NCI-H345 (cell line): ENCODE data around the gene FSD1.
"Not testable (repeated sequence)": the region's sequence is repeated elsewhere in the genome, so short reads cannot be mapped to it uniquely, and the experiment has no call there.

Experiments used
- DNase-seq: peaks from one replicate; lab custom pipeline; 2025; lab: John Stamatoyannopoulos, UW

FSD1 gene

DNA sequence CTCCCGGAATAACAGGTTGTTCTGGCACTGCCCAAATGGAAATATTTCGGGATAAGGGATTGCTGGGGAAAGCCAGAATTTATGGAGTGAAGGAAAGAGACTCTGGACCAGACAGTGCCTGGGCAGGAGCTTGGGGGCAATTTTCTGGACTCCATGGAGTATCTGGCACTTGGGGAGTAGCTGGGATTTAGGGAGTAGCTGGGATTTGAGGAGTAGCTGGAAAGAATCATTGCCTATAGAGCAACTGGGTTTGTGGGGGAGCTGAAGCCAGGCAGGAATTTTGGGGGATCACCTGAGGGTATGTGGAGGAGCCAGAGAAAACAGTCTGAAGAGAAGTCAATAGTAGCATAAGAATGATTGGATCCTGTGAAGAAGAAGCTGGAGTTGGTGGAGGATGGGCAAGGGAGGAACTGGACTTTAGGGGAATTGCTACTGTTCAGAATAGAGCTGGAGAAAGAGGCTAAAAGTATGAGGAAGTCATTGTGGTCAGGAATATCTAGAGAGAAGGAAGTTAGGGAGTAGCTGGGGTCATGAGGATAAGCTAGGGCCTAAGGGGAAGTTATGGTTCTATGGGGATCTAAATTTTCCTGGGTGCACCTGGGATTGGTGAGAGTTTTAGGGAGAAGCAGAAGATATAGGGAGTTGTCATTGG is 14.8 kb downstream of the FSD1 start:
- no peak for DNase-seq

DNA sequence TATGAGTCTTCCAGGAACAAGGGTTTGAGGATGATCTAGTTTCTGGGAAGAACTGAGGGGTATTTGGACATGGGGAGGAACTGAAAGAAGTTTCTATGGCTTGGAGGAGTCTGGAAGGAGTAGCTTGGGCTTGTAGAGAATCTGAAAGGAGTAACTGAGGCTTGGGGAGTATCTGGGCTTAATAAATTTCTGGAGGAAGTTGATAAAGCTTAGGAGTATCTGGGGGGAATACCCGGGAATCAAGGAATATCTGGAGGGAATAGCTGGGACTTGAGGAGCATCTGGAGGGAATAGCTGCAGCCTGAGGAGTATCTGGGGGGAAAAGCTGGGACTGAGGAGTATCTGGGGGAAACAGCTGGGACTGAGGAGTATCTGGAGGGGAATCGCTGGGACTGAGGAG is 16.0 kb downstream of the FSD1 start:
- DNase-seq: no peak

DNA sequence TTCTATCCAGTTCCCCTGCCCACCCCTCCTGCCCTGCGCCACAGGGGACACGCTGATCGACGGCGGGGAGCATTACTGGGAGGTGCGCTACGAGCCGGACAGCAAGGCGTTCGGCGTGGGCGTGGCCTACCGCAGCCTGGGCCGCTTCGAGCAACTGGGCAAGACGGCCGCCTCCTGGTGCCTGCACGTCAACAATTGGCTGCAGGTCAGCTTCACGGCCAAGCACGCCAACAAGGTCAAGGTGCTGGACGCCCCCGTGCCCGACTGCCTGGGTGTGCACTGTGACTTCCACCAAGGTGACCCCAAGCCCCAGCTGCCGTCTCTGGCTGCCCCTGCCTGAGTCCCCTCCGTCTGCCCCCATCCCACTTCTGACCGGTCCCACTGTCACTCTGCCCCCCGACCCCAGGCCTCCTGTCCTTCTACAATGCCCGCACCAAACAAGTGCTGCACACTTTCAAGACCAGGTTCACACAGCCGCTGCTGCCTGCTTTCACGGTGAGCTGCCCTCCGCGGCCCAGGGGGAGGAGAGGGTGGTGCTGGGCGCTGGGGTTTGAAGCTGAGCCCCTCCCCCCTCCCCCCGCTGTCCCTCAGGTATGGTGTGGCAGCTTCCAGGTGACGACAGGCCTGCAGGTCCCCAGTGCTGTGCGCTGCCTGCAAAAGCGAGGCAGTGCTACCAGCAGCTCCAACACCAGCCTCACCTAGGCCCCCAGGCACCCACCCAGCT is 18.7 kb downstream of the FSD1 start:
- DNase-seq: no peak

DNA sequence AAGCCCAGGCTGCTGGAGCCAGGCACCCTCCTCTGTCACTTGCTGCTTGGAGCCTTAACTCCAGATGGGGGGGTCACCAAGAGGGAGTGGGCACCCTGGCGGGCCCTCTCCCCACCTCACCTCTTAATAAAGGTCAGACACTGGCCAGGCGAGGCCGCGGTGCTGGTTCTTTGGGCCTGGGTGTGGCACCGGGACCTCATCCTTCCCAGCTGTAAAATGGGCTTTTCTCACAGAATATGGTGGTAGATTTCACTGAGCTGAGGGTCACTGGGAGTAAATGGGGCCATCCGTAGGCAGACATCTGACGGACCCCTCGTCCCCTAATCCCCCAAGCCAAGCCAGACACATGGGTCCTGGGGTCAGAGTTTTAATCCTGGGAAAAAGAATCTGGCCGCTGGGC is 19.3 kb downstream of the FSD1 start:
- DNase-seq: no peak

DNA sequence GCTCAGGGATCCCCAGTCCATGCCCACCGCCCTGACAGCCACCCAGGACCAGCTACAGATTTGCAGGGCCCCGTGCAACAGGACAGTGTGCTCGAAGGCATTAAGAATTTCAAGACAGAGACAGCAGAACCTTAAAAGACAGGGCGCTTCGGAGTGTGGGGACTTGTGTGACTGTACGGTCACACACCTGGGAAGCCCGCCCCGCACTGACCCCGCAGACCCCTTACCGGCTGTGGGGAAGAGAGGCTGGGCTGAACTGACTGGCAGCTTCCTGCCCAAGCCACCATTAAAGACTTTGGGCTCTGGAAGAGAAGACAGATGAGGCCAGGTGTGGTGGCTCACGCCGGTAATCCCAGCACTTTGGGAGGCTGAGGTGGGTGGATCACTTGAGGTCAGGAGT is 19.8 kb downstream of the FSD1 start:
- DNase-seq: no peak

DNA sequence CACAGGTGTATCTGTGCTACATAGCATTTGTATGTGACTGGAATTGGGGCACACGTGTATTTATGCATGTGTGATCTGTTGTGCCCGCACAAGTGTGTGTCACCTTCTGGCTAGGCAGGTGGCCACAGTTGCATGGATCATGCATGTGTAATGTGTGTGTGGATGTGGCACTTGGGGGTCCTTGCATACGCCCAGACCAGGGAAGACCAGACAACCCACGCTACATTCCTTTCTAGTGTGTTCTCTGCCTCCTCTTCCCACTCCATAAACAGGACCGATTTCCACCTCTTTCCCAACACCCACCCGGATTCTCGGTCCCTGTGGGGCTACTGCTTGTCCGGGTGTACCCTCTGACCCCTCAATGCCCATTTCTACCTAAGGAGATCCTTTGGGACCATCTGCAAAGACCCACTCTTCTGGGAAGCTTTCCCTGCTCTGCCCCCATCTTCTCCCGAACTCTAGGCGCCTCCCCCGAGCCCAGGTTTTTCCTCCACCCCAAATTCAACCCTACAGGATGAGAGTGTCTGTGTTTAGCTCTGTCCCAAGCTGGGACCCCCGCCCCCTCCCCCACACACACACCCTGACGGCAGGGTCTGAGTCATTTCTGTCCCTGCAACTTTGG is 21.9 kb downstream of the FSD1 start:
- no peak for DNase-seq

DNA sequence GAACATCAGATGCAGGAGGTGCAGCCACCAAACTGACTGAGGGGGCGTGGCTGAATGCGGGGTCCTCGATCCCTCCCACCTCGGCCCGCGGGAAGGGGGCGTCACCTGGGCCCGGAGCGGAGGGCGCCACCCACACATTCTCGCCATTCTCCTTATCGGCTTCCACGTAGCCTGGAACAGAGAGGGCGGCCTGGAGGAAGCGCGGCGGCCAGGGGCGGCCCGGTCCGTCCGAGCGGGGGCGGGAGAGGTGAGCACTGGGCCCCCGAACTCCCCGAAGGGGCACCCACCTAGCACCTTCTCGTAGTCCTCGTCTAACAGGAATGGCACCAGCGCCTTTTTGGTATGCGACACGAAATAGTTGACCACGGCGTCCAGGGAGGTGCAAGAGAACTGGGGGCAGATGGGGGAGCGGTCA is 22.4 kb downstream of the FSD1 start:
- no peak for DNase-seq

DNA sequence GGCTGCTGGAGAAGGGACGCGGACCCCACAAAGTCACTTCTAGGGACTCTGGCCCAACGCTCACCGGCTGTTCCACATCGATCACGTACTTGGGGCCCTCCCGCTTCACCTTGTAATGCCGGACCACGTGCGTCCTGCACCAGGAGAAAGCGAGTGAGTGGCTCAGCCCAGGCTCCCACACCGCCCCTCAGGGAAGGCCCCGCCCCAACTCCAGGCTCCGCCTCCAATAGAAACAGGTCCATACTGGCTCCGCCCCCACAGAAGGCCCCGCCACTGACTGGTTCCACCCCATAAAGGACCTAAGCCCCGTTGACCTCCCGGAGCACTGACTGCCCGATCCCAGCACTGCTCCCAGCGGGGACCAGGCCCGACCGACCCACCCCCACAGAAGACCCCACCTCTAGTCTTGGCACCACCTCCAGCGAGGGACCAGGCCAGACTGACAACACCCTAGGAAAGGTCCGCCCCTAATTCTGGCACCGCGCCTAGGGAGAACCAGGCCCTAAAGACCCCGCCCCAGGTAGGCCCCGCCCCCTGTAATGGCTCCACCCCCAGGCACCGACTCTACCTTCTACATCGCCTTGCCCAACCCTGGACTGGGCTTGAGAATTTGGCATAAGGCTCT is 23.0 kb downstream of the FSD1 start:
- DNase-seq: peak; percentile 92

DNA sequence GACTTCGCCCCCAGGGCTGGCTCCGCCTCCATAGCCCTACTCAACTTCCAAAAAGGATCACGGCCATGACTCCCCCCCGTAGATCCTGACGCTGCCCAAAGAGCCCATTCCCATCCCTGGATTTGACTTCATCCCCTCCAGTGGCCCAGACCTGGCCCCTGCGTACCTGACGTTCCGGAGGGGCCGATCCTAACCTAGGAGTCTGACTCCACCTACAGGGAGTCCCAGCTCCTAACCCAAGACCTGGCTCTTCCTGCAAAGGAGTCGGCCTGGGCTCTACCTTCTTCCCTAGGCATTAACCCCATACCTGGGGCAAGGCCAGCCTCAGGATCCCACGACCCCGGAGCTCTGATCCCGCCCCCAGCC is 23.5 kb downstream of the FSD1 start:
- DNase-seq: no peak

DNA sequence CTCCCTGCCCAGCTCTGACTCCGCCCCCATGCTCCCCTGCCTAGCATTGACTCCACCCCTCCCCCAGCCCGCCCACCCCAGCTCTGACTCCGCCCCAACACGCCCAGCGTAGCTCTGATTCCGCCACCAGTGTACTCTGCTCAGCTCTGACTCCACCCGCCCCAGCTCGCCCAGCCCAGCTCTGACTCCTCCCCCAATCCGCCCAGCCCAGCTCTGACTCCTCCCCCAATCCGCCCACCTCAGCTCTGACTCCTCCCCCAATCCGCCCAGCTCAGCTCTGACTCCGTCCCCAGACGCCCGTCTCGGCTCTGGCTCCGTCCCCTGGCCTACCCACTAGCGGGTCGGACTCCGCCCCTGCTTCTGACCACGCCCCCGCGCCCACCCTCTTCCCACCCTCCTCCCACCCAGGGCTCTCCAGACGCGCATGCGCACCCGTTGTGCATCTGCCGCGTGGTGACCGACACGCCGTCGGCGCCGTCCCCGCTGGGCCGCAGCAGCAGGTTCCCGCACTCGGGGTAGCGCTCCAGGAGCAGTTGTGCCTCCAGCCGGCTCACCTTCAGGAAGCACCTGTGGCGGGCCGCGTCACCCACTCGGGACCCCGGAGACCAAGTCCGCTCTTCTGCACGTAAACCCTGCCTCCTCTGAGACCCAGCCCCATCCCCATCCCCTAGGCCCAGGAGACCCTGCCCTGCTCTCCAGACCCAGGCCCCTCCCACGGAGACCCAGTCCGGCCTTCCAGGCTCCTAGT is 24.0 kb downstream of the FSD1 start:
- peak; percentile 97 for DNase-seq

DNA sequence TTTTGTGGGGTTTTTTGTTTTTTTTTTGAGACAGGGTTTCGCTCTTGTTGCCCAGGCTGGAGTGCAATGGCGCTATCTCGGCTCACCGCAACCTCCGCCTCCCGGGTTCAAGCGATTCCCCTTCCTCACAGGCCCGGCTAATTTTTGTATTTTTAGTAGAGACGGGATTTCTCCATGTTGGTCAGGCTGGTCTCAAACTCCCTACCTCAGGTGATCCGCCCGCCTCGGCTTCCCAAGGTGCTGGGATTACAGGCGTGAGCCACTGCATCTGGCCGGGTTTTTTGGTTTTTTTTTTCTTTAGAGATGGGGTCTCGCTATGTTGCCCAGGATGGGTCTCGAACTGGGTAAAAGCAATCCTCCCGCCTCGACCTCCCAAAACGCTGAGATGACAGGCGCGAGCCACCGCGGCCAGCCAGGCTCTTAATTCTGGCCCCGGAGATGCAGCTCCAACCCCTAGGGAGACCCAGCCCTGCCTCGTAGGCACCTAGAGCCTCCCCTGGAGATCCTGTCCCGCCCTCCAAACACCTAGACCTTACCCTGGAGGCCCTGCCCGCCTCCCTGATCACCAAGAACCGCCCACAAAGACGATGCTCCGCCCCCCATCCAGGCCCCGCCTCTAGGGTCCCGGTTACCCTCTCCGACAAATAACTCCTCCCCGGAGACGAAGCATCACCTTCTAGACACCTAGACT is 24.7 kb downstream of the FSD1 start:
- not testable (repeated sequence) for DNase-seq

DNA sequence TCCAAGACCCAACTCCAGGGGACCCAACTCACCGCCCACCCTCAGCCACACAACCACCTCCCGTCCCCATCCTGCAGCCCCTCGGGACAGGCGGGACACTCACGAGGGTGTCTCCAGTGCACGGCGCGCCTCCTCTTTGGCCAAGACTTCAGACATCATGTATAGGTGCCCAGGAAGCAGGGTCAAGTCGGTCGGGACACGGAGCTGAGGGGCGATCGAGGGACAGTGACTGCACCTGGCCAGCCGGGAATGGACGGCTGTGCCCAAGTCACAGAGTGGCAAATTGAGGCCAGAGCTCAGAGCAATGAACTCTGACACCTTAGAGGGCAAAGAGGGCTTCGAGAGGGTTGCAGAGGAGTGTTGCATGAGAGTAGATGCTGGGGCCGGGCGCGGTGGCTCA is 25.5 kb downstream of the FSD1 start:
- DNase-seq: no peak

DNA sequence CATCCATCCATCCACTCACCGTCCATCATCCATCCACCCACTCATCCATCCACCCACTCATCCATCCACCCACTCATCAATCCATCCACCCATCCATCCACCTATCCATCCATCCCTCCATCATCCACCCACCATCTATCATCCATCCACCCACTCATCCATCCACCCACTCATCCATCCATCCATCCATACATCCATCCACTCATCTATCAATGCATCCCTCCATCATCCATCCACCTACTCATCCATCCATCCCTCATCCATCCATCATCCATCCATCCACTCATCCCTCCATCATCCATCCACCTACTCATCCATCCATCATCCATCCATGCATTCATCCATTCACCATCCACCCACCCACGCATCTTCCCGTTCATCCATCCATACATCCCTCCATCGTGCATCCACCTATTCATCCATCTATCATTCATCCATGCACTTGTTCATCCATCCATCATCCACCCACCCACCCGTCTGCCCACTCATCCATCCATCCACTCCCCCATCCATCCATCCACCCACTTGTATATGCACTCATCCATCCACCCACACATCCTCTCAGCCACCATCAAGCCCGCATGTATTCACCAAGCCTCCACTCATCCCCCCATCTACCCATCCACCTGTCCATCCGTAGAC is 30.7 kb downstream of the FSD1 start:
- no peak for DNase-seq

DNA sequence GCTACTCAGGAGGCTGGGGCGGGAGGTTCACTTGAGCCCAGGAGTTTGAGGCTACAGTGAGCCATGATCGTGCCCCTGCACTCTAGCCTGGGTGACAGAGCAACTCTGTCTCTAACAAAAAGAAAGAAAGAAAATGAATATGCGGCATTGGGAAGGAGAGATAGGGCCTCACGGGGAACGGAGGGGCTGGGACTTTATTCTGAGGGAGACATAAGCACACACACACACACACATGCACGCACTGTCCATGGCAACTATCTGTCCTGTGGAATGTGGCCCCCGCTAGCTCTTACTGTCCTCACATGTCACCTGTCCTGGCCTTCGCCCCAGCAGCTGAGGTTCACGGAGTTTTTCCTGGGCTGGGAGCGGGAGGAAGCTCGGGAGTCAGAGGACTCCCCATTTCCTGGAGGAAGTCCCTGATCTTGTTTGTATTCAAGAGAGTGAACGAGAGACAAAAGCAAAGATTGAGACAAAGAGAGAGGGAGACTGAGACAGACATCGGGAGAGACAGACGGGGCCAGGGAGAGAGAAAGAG is 33.6 kb downstream of the FSD1 start:
- no peak for DNase-seq

DNA sequence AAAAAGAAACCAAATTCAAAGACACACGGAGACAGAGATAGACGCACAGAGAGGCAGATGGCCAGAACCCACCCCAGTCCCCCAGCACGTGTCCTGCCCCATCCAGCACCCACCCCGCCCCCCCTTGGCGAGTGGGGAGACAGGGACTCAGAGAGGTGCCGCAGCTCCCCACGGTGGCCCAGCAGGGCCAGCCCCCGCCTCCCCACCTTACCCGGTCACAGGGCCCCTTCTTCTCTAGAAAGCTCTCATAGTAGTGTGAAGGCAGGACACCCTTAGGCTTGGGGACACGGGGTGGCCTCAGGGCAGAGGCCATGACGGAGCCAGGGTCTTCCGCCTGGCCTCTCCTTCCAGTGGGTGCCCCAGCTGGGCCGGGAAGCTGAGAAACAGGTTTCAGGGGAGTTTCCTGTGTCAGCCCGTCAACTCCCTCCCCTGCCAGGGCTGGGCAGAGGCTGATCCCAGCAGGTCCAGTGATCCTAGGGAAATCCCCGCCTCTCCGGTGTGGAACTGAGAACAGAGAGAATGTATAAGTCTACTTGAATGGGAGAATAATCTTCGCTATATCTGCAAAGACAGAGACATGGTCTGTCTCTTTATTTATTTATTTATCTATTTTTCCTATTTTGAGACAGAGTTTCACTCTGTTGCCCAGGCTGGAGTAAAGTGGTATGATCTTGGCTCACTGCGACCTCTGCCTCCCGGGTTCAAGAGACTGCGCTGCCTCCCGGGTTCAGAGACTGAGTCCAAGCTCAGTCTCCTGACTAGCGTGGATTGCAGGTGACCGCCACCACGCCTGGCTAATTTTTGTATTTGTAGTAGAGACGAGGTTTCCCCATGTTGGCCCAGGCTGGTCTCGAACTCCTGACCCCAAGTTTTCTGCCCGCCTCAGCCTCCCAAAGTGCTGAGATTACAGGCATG is 34.3 kb downstream of the FSD1 start, which contains the start of gene STAP2:
STAP2 (minus strand) TSS at position 387 of the 915 bp plus-strand sequence; CDS start at position 313, 74 bp downstream.
- DNase-seq: no peak

DNA sequence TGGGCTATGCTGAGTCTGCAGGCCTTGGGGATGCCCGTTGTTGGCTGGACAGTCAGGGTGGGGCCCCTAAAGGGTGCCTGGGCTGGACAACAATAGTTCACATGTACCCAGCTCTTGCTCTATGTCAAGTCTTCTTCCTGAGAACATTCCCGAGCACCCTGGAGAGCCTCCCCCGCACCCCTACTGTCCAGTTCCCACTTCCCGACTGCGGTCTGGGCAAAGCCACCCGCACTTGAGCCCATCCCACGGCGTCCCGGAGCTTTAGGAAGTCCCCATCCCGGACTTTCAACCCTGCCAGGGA is 37.9 kb downstream of the FSD1 start:
- no peak for DNase-seq

DNA sequence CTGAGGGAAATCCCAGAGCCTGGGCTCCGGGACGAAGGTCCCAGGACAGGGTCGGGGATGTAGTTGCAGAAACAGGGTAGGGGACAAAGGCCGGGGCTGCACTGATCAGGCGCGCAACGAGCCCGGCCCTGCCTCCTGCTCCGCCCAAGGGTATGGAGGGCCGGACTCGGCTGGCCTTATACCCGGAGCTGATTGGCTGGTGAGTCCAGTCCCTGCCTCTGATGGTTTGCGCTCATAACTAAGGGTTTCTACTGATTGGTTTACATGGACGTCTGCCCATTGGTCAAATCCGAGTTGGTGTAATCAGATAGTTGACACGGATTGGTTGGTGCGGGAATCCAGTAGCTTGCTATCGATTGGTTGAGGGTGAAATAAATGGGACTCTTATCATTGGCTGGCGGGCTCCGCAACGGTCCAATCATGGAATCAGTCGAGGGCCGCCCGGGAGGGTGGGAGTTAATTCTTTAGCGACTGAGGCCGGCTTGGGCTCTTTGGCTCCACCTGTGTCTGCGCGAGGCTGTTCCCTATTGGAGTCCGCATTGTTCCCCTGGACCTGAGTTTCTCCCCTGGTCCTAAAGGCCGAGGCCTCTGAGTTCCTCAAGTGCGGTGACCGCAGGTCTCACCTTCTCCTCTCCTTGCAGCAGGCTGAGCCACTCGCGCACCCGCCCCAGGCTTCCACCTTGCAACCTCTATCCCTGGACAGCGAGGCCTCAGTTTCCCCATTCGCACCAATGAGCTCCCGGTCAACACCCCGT is 38.4 kb downstream of the FSD1 start:
- peak; percentile 100 for DNase-seq

DNA sequence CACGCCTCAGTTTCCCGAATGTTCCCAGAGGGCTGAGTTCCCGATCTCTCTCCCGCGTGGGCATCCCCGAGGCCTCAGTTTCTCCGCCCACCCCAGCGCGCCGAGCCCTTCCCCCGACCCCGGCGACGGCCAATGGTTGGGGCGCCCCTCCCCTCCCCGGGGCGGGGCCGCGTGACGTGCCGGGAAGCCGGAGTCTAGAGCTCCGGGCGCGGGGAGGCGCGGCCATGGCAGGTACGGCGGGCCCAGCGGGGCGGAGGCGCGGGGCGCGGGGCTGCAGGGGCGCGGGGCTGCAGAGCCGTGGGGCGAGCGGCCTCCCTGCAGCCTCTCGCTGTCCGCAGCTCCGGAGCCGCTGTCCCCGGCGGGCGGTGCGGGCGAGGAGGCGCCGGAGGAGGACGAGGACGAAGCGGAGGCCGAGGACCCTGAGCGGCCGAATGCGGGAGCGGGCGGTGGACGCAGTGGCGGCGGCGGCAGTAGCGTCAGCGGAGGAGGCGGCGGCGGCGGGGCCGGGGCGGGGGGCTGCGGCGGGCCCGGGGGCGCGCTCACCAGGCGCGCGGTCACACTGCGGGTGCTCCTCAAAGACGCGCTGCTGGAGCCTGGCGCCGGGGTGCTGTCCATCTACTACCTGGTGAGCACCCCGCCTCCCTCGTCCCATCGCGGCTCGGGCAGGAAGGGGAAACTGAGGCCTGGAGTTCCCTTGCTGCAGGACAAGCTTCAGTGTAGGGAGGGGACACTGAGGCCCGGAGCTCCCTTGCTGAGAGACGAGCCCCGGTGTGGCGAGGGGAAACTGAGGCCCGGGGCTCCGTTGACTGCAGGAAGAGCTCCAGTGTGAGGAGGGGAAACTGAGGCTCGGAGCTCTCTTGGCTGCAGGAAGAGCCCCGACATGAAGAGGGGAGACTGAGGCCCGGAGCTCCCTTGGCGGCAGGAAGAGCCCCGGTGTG is 39.2 kb downstream of the FSD1 start, which contains the start of gene MPND:
MPND (plus strand) TSS at position 193 of the 938 bp plus-strand sequence; CDS start at position 225, 32 bp downstream.
- DNase-seq: peak; percentile 93
